ENCODE measurements around the gene YEATS4.

Gene YEATS4

DNA sequence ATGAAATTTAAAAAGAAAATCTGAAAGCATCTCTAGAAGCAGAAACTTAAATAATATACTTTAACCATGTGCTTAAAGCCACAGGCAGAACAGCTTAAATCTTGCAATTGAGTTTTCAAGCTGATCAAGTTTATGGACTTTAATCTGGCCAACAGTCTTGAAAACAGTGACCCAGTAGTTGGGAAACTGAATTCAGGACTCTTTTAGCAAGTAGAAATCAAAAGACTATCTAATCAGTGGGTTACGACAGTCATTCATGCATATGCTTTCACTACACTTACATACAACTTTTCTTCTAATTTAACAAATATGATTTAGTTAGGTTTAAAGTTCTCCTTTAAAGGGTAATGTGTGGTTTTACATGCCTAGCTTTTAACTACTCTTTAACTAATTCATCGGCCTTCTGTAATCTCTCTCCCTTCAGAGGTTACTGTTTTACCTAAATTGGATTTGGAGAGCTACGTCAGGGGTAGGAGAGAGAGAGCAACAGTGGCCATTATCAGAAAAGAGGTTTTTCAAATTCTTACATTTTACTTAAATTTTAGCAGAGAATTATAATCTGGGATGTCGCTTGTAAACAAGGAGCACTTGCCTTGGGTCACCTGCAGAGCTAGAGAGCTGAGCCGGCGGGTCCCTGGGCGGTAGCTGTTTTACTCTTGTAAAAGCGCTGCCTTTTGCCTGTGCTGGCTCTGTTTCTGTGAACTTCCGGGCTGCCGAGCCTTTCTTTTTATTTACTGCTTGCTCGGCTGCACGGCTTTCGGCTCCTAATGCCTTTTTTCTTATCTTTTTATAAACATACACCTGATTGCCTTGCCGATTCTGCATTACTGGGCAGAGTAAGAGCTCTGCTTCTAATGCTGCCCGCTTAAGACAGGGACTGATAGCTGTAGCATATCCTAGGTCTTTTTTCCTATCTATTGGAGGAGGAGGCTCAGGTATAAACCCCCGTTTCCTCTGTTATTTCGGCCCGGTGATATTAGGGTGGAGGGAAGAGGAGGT is 28.8 kb upstream of the YEATS4 start:
- H3K4me1 ChIP-seq (ENCODE audit: control insufficient read depth, insufficient read depth, low read length, poor library complexity, severe bottlenecking) = peaks cover 30% of the 10 kb centered on the region
- peak overlapping the region; percentile 86 for H3K27ac ChIP-seq (ENCODE audit: insufficient read depth, low read length, poor library complexity, severe bottlenecking)
- DNase-seq = peak; percentile 8 to 41 (median 29)
- no peaks in the 10 kb centered on the region for H3K36me3 ChIP-seq (ENCODE audit: control insufficient read depth, insufficient read depth, low read length)
- H3K9me3 ChIP-seq (ENCODE audit: control insufficient read depth, low read length) = no peaks in the 10 kb centered on the region
- peak overlapping the region; percentile 68 for H3K4me3 ChIP-seq (ENCODE audit: insufficient read depth, low read depth, low read length, poor library complexity, severe bottlenecking)
- no peaks in the 10 kb centered on the region for H3K27me3 ChIP-seq (replicated peaks; ENCODE audit: control insufficient read depth, insufficient read depth, low read length, poor library complexity, severe bottlenecking)

- Histone ChIP-seq H3K4me3 (ENCODE audit: insufficient read depth, low read depth, low read length, poor library complexity, severe bottlenecking) (peak overlapping the region; percentile 68), H3K27ac (ENCODE audit: insufficient read depth, low read length, poor library complexity, severe bottlenecking) (peak overlapping the region; percentile 86), H3K9me3 (ENCODE audit: control insufficient read depth, low read length) (no peaks in the 10 kb centered on the region), H3K36me3 (ENCODE audit: control insufficient read depth, insufficient read depth, low read length) (no peaks in the 10 kb centered on the region), H3K4me1 (ENCODE audit: control insufficient read depth, insufficient read depth, low read length, poor library complexity, severe bottlenecking) (peaks cover 30% of the 10 kb centered on the region), H3K27me3 (replicated peaks; ENCODE audit: control insufficient read depth, insufficient read depth, low read length, poor library complexity, severe bottlenecking) (no peaks in the 10 kb centered on the region)
- DNase-seq = no peak
Measured at GRCh38 chr12:69331519-69331908, 28.0 kb upstream of the YEATS4 start.

GRCh38 chr12:69331909-69332684 is 27.4 kb upstream of the YEATS4 start:
- Histone ChIP-seq H3K4me1 (ENCODE audit: control insufficient read depth, insufficient read depth, low read length, poor library complexity, severe bottlenecking) (peaks cover 30% of the 10 kb centered on the region), H3K4me3 (ENCODE audit: insufficient read depth, low read depth, low read length, poor library complexity, severe bottlenecking) (peak overlapping the region; percentile 68), H3K36me3 (ENCODE audit: control insufficient read depth, insufficient read depth, low read length) (no peaks in the 10 kb centered on the region), H3K9me3 (ENCODE audit: control insufficient read depth, low read length) (no peaks in the 10 kb centered on the region), H3K27me3 (replicated peaks; ENCODE audit: control insufficient read depth, insufficient read depth, low read length, poor library complexity, severe bottlenecking) (no peaks in the 10 kb centered on the region), H3K27ac (ENCODE audit: insufficient read depth, low read length, poor library complexity, severe bottlenecking) (peak overlapping the region; percentile 86)
- no peak for DNase-seq

DNA sequence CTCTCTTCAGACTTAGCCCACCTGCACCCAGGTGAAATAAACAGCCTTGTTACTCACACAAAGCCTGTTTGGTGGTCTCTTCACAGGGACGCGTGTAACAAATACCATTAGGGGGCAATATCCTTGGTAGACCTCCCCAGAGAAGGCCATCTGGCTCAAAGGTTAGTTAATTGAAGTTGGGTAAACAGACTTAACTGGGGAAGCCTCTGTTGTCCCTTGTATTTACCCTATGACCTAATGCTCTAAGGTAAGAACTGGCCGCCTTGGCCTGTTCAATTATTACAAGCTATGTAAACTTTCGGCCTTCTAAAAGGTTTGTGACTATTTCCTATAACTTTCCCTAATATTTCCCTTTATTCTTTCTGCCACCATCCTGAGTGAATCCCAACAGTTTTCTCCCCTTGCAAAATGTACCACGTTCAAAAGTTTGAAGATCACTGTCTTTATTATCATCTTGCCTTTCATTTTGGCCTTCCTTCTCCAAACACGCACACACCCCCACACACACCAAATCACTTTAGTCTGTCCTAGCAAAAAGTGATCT is 26.7 kb upstream of the YEATS4 start:
- DNase-seq = no peak
- H3K36me3 ChIP-seq (ENCODE audit: control insufficient read depth, insufficient read depth, low read length) = no peaks in the 10 kb centered on the region
- H3K27ac ChIP-seq (ENCODE audit: insufficient read depth, low read length, poor library complexity, severe bottlenecking) = peak overlapping the region; percentile 6
- H3K9me3 ChIP-seq (ENCODE audit: control insufficient read depth, low read length) = no peaks in the 10 kb centered on the region
- H3K27me3 ChIP-seq (replicated peaks; ENCODE audit: control insufficient read depth, insufficient read depth, low read length, poor library complexity, severe bottlenecking) = no peaks in the 10 kb centered on the region
- peaks cover 30% of the 10 kb centered on the region for H3K4me1 ChIP-seq (ENCODE audit: control insufficient read depth, insufficient read depth, low read length, poor library complexity, severe bottlenecking)
- H3K4me3 ChIP-seq (ENCODE audit: insufficient read depth, low read depth, low read length, poor library complexity, severe bottlenecking) = no peak overlapping the region

- DNase-seq = no peak
- Histone ChIP-seq H3K4me1 (ENCODE audit: control insufficient read depth, insufficient read depth, low read length, poor library complexity, severe bottlenecking) (peaks cover 24% of the 10 kb centered on the region), H3K4me3 (ENCODE audit: insufficient read depth, low read depth, low read length, poor library complexity, severe bottlenecking) (no peak overlapping the region), H3K9me3 (ENCODE audit: control insufficient read depth, low read length) (no peaks in the 10 kb centered on the region), H3K27me3 (replicated peaks; ENCODE audit: control insufficient read depth, insufficient read depth, low read length, poor library complexity, severe bottlenecking) (no peaks in the 10 kb centered on the region), H3K27ac (ENCODE audit: insufficient read depth, low read length, poor library complexity, severe bottlenecking) (no peak overlapping the region), H3K36me3 (ENCODE audit: control insufficient read depth, insufficient read depth, low read length) (no peaks in the 10 kb centered on the region)
Measured at GRCh38 chr12:69334158-69334557, 25.4 kb upstream of the YEATS4 start.

GRCh38 chr12:69337311-69338090 is 22.0 kb upstream of the YEATS4 start:
- Histone ChIP-seq H3K4me1 (ENCODE audit: control insufficient read depth, insufficient read depth, low read length, poor library complexity, severe bottlenecking) (peaks cover 13% of the 10 kb centered on the region), H3K9me3 (ENCODE audit: control insufficient read depth, low read length) (no peaks in the 10 kb centered on the region), H3K27me3 (replicated peaks; ENCODE audit: control insufficient read depth, insufficient read depth, low read length, poor library complexity, severe bottlenecking) (no peaks in the 10 kb centered on the region), H3K36me3 (ENCODE audit: control insufficient read depth, insufficient read depth, low read length) (no peaks in the 10 kb centered on the region), H3K27ac (ENCODE audit: insufficient read depth, low read length, poor library complexity, severe bottlenecking) (no peak overlapping the region), H3K4me3 (ENCODE audit: insufficient read depth, low read depth, low read length, poor library complexity, severe bottlenecking) (no peak overlapping the region)
- no peak for DNase-seq

DNA sequence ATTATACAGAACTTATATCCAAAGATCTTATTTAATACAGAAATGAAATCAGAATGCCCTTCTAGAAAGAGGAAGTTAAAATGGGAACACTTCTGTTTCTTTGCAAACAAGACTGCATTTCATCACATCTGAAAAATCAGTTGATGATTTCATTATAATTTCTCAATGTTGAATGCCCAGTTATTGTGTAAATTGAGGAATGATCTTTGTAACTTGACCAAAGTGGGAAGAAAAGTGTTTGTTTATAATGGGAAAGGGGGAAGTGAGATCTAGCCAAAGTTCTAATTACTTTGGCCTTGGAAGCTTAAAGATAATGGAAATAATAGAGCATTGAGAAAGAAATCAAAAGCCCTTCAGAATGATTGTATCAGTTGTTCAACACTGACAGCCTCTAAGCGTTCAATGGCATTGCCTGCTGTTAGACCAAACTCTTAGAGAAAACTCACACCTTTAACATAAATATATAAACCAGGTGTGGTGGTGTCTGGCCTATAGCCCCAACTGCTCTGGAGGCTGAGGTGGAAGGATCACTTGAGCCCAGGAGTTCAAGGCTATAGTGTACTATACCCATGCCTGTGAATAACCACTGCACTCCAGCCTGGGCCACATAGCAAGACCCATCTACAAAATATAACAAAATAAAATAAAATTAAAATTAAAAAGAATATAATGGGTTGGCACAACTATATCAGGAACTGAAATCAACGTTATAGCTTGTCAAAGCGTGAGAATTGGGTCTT is 21.3 kb upstream of the YEATS4 start:
- no peaks in the 10 kb centered on the region for H3K27me3 ChIP-seq (replicated peaks; ENCODE audit: control insufficient read depth, insufficient read depth, low read length, poor library complexity, severe bottlenecking)
- no peaks in the 10 kb centered on the region for H3K9me3 ChIP-seq (ENCODE audit: control insufficient read depth, low read length)
- no peak for DNase-seq
- no peak overlapping the region for H3K27ac ChIP-seq (ENCODE audit: insufficient read depth, low read length, poor library complexity, severe bottlenecking)
- H3K4me3 ChIP-seq (ENCODE audit: insufficient read depth, low read depth, low read length, poor library complexity, severe bottlenecking) = no peak overlapping the region
- peaks cover 10% of the 10 kb centered on the region for H3K4me1 ChIP-seq (ENCODE audit: control insufficient read depth, insufficient read depth, low read length, poor library complexity, severe bottlenecking)
- H3K36me3 ChIP-seq (ENCODE audit: control insufficient read depth, insufficient read depth, low read length) = no peaks in the 10 kb centered on the region

DNA sequence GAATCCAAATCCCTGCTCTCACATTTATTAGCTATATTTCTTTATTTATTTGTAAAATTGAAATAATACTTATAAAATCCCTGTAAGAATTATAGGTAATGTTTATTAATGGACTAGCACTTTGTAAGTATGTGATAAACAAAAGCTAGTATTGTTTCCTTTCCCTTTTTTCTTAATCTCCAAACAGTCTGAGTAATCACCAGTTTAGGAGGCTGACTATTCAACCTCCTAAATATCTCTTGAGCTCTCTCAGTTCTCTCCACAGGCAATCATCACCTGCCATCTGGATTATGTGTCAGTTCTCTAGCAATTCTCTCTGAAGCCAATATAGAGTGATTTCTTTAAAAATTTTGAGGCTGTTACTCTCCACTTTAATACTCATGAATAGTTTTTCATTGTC is 20.6 kb upstream of the YEATS4 start:
- Histone ChIP-seq H3K9me3 (ENCODE audit: control insufficient read depth, low read length) (no peaks in the 10 kb centered on the region), H3K27ac (ENCODE audit: insufficient read depth, low read length, poor library complexity, severe bottlenecking) (no peak overlapping the region), H3K36me3 (ENCODE audit: control insufficient read depth, insufficient read depth, low read length) (no peaks in the 10 kb centered on the region), H3K27me3 (replicated peaks; ENCODE audit: control insufficient read depth, insufficient read depth, low read length, poor library complexity, severe bottlenecking) (no peaks in the 10 kb centered on the region), H3K4me1 (ENCODE audit: control insufficient read depth, insufficient read depth, low read length, poor library complexity, severe bottlenecking) (peaks cover 9% of the 10 kb centered on the region), H3K4me3 (ENCODE audit: insufficient read depth, low read depth, low read length, poor library complexity, severe bottlenecking) (no peak overlapping the region)
- DNase-seq = no peak

DNA sequence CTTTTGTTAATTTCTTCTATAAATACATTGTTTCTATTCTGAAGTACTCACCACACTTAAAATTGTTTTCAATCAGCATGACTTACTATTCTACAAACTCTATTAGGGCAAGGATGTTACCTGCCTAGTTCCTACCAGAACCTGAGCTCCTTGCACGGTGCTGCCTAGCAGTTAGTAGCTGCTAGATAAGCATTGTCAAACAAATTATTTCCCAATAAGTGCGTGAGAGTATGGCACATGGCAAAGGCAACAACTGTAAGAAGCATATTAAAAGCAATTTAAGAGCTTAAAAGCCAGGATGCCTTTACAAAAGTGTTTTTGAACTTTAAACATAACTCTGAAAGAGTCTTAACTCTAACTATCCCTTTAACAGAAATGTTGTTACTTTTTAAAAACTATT is 19.5 kb upstream of the YEATS4 start:
- H3K27me3 ChIP-seq (replicated peaks; ENCODE audit: control insufficient read depth, insufficient read depth, low read length, poor library complexity, severe bottlenecking) = no peaks in the 10 kb centered on the region
- no peaks in the 10 kb centered on the region for H3K9me3 ChIP-seq (ENCODE audit: control insufficient read depth, low read length)
- no peak overlapping the region for H3K4me3 ChIP-seq (ENCODE audit: insufficient read depth, low read depth, low read length, poor library complexity, severe bottlenecking)
- DNase-seq = no peak
- H3K36me3 ChIP-seq (ENCODE audit: control insufficient read depth, insufficient read depth, low read length) = no peaks in the 10 kb centered on the region
- peaks cover under 1% of the 10 kb centered on the region for H3K4me1 ChIP-seq (ENCODE audit: control insufficient read depth, insufficient read depth, low read length, poor library complexity, severe bottlenecking)
- H3K27ac ChIP-seq (ENCODE audit: insufficient read depth, low read length, poor library complexity, severe bottlenecking) = no peak overlapping the region
